Hematopoietic multipotent progenitor cell treated with erythropoietin and hydrocortisone succinate and interleukin-3 and kit ligand, for 6 days (in vitro differentiated cells): ENCODE data around the gene HOTAIR.

Source experiments
- DNase-seq: peaks from one replicate; pipeline ENCODE4 v3.0.0-alpha.2; 2015

Gene HOTAIR

DNA sequence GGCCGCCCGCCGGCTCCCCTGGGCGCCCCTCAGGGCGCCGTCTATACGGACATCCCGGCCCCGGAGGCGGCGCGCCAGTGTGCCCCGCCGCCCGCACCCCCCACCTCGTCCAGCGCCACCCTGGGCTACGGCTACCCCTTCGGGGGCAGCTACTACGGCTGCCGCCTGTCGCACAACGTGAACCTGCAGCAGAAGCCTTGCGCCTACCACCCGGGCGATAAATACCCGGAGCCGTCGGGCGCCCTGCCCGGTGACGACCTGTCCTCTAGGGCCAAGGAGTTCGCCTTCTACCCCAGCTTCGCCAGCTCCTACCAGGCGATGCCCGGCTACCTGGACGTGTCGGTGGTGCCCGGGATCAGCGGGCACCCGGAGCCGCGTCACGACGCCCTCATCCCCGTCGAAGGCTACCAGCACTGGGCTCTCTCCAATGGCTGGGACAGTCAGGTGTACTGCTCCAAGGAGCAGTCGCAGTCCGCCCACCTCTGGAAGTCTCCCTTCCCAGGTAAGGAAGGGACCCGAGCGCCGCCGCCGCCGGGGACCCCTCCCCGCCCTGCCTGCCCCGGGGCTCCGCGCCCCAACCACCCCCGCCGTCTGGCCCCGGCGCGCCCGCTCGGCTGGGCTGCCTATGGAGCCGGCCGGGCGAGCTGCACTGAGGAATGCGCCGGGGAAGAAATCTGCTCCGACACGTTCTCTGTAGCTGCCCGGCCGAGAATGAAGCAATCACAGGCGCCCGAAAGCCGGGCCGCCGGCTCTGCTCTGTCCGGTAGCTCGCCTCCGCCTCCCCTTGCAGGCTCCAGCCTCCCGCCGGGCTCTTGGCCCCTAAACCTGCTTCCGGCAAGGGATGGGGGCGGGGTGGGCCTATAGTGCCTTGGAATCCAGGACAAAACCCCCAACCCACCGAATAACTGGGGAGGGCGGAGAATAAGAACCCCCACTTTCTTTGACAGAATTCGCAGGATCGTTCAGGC is 35.3 kb downstream of the HOTAIR start:
- no peak for DNase-seq

GRCh38 chr12:53938326-53939140 is 36.2 kb downstream of the HOTAIR start, which contains the start of gene HOXC13:
TSS of gene HOXC13 (plus strand) at chr12:53938831. CDS start at chr12:53938907, 76 bp downstream.
- DNase-seq: peak; percentile 28

GRCh38 chr12:53937596-53938325 is 37.0 kb downstream of the HOTAIR start:
- DNase-seq: no peak

DNA sequence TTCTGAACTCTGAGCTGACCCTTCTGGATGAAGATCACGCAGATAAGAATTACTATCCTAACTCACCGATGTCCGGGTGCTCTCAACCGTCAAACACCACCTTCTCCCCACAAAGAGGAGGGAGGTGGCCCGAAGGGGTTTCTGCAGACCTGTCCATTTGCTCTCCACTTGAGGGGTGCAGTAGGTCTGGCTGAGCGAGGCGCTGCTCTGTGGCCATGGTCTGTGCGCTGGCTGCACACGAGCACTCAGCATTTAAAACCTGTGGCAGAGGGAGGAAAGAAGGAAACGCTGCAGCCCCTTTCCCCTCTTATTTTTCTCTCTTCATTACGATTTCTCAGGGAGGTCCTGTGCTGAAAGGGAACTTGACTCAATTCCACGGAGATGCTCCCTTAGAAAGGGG is 37.7 kb downstream of the HOTAIR start:
- no peak for DNase-seq

DNA sequence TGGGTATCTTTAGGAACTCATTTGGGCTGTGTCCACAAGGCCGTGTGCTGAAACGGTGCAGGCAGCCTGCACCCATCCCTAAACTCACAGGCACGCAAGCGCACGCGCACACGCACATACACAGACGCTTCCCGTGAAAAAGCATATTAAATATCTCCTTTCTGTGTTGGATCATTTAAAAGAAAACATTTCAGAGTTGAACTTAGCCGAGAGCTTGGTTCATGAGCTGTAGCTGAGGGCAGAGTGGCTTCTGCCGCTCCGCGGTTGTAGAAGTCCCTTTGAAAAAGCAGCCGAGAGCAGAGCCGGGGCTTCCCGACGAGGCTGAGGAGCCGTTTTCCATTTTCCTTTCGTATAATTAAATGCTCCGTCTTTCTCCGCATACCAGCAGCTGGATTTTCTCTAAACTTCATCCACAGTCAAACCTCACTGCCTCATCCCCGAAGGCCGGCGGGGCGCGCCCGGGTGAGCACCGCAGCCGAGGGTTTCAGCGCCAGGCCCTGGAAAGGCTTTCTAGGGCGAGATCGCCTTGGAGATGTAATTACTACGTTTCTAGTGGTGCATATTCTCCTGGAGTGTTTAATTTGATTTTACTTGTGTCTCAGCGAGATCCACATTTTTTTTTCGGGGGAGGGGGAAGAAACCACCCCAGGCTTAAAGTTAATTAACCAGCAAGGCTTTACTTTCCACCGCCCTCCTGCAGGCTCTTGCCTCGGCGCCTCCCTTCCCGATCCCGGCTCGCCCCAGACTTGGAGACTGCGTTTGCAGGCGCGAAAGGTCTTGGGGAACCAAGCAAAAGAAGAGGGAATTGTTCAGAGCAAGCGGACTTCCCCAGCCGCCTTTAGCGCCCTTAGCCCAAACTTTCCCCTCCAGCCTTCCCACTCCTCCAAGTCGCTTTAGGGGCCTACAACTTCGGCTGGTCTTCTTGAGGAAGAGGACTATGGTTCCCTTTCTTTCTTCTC is 39.1 kb downstream of the HOTAIR start:
- no peak for DNase-seq

- no peak for DNase-seq
These were observed 41.8 kb downstream of the HOTAIR start for GRCh38 chr12:53932915-53933314.

DNA sequence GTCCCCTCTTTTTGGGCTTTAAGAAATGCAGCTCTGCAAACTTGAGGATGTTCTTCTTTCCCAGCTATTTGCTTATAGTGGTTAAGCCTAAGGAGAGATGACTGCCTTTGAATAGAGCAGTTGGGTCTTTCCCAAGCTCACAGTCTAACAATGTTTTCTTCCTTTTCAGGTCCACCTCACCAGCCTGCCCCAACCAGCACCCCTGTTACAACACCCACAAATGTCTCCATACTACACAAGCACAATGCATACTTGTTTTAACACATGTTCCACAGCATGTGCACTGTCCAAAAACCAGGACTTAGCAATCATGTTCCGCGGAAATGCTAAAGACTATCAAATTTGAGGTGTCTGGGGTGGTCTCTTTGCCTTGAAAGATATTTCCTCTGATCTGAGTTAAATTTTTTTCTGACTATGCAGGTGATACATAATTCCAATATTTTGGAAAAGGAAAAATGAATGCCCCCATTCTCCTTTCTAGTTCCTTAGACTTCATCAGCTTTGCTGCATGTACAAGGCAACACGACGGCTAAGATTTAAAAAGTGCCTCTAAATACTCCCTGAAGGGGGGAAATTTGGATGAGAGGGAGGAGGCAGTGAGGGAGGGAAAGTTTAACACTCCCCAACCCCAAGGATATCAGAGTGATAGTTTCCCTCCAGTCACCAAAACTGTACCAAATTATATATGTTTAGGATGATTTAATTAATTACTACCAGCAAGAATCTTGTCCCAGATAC is 42.7 kb downstream of the HOTAIR start:
- no peak for DNase-seq

GRCh38 chr12:53930591-53931255 is 44.0 kb downstream of the HOTAIR start:
- DNase-seq: no peak

GRCh38 chr12:53929527-53929926 is 45.2 kb downstream of the HOTAIR start:
- DNase-seq: no peak

- no peak for DNase-seq
These were observed 46.5 kb downstream of the HOTAIR start for GRCh38 chr12:53928054-53928835.

- no peak for DNase-seq
These were observed 47.3 kb downstream of the HOTAIR start for GRCh38 chr12:53927220-53928029.

DNA sequence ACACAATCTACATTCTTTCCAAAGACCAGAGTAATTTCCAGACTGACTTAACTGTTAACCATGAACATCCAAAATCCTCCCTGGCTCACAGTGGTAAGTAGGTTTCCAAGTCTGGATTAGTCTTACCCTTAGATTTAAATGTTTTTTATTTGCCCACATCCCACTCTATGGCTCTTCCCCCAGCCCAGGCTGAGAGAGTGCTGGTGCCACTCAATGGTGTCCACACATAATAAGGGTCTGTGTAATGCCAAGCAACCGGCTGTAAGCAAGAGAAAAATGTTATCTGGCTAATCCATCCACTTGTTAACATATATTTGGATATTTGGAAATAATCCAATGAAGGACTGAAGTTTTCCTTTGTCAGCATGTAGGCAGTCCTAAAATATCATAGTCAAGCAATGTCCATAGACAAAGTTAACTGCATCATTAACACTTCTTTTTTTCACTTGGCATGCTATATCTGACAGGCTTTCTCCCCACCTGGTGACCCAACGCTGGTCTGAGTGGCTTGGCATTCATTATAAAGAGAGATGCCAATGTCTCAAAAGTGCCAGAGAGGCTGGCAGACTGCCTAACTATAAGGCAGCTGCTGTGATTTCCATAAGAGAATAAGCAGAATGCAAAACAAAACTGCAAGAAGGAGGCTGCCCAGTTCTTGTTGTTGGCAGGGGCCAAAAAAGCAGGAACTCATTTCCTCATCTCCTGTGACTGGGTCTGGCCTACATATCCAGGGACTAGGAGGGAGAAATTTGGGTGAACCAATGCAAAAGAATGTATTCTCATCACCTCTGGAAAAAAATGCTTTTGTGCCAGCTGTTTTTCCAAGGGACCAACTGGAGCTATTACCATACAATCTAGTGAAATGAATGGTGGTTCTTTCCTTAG is 50.0 kb downstream of the HOTAIR start:
- DNase-seq: no peak

DNA sequence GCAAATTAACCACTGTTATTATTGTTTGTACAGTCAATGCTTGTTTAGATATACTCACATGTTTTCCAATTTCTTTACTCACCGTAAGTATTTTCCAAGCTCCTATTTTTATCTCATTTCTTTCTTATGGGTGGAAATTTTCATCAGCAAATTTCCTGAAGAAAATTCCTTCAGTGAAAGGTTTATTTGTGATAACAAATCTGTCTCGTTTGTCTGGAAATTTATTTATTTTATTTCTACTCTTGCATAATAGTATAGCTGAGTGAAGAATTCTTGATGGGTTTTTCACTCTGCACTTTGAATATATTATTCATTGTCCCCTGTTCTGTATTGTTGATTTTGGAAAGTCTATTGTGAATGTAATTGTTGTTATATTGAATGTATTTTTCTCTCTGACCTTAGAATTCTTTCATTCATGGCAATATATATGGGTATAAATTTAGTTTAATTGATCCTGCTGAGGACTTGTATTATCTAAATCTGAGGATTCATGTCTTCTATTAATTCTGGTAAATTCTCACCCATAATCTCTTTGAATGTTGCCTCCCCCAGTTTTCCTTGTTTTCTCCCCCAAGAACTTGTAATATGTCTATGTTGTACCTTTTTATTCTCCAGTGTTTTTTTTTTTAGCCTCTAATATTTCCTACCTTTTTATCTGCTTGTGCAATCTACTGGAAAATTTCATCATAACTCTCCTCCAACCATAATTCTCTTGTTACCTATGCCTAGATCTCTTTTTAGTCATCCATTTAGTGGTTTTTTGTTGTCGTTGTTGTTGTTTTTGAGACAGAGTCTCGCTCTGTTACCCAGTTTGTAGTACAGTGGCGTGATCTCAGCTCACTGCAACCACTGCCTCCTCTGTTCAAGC is 57.7 kb downstream of the HOTAIR start:
- no peak for DNase-seq
